HG02610 (cell line): ENCODE data around the gene TXLNB.

Experiments
- ATAC-seq: cut with Tn5 transposase; IDR thresholded peaks from one replicate; pipeline ENCODE4 v1.9.1; 2021; ENCODE audit warnings: mild to moderate bottlenecking, moderate library complexity; ENCODE audit not compliant: unreplicated experiment

Gene TXLNB

GRCh38 chr6:139275279-139276055, 16.3 kb downstream of the TXLNB start:
- no peak for ATAC-seq

- ATAC-seq: peak; percentile 93
Measured at GRCh38 chr6:139271056-139271455, 20.7 kb downstream of the TXLNB start.

DNA sequence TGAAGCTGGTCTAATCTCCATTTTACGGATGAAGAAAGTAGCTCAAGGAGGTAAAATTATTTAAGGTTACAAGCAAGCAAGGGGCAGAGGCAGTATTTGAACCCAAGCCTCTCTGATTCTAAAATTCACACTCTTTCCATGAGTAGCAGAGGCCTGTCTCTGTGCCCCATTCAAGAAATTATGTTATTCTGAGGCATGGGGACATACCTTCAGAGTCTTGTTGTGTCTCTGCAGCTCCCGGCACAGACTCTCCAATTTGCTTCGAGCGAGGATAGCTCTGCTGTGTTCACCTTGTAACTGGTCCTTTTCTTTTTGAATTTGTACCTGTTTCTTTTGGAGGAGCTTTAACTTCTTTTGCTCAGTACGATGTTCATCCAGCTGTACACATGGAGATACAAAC, 21.5 kb downstream of the TXLNB start:
- ATAC-seq: no peak

GRCh38 chr6:139265512-139266190, 26.1 kb downstream of the TXLNB start:
- ATAC-seq: no peak

- peak; percentile 96 for ATAC-seq
Measured at GRCh38 chr6:139262519-139263300, 29.1 kb downstream of the TXLNB start.

- no peak for ATAC-seq
Measured at GRCh38 chr6:139257821-139258398, 33.9 kb downstream of the TXLNB start.

DNA sequence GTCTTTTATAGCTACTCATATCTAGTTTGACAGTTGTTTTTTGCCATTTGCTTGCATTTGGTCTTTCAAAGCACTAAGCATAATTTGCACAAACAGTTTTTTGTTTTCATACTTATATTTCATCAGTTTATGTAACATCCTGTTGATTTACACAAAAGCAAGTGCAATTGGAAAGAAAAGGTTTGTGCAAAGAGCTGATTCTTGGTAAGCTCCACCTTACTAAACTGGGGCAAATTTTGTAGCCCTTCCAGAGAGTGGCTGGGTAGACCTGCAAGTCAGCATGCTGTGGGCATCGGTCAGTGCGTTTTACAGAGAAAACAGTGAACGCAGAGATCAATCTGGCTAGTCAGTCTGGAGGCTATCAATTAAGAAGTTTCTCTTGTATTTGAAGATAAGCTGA, 34.5 kb downstream of the TXLNB start:
- ATAC-seq: no peak

DNA sequence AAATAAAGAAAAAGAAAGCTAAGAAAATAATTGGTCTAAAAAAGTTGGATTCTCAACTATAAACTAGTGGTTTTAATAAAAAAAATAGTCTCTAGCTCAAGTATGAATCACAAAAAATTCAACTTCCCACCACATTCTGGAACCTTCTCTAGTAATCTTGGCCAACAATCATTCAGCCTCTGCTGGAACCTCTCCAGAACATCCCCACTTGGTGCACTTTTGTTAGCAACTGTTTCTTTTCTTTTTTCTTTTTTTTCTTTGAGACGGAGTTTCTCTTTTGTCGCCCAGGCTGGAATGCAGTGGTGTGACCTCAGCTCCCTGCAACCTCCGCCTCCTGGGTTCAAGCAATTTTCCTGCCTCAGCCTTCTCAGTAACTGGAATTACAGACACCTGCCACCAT, 35.7 kb downstream of the TXLNB start:
- ATAC-seq: no peak

DNA sequence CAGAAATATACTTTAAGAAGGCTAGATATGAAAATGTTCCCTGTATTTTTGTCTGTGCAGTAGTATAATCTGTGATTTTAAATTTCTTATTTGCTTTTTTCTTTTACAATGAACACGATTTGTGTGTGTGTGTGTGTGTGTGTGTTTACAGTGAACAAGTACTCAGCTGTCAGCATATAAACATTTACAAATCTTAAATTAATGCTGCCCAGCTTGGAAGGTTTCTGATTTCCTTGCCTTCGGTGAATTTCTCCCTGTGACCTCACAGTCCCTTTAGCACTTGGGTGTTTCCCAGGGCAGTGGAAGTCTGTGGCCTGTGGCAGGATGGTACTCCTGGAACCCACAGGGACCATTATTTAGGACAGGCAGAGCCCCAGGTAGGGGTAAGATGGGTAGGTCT, 37.6 kb downstream of the TXLNB start:
- ATAC-seq: no peak

- no peak for ATAC-seq
Measured at GRCh38 chr6:139253656-139254055, 38.1 kb downstream of the TXLNB start.

DNA sequence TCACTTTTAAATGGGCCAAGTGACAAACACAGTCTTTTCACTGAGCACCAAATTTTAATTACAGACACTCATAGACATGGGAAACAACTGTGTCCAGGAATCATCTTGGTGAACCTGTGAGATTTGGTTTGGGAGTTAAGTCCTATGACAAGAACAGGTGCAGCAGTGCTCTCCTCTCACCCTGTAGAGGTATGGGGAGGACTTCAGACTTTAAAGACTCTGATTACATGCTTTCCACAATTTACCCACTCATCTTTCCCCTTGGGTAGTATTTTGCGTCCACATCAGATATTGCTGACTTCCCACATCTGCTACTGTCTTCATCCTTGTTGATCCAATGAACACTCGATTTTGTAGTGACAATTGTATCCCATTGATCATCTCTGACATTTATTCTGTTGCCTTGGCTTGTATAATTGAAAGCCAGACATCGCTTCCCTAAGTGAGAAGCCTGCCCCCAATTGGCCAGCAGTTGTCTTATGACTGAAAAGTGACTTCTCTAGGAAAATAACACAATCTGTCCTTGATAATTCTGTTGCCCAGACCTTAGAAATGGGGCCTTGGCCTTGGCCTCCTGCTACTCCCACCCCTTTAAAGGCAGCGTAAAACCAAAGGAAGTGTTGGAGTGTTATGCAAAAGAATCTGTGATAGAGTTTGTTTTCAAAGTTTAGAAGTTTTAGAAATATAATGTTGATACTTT, 40.0 kb downstream of the TXLNB start:
- ATAC-seq: no peak

GRCh38 chr6:139251045-139251690, 40.6 kb downstream of the TXLNB start:
- ATAC-seq: peak; percentile 31

GRCh38 chr6:139250296-139251044, 41.3 kb downstream of the TXLNB start:
- peak; percentile 92 for ATAC-seq

GRCh38 chr6:139249395-139249794, 42.4 kb downstream of the TXLNB start:
- ATAC-seq: no peak

DNA sequence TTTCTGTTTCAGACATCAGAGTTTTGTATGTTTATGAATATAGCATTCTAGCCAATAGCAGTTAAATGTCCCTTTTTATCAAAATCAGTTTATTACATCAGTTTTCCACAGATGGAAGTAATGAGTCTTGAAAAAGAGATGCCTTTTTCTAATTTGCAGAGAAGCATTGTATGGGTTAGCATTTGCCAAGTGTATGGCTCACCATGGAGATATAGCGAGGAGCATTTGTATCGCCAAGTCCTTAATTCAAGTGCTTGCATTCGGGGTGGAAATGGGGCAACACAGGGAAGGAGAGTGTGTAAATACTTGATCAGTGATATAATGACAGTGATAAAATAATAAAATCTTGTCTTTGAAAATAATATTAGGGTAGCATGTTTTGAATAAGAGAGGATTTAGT, 42.9 kb downstream of the TXLNB start:
- ATAC-seq: no peak

DNA sequence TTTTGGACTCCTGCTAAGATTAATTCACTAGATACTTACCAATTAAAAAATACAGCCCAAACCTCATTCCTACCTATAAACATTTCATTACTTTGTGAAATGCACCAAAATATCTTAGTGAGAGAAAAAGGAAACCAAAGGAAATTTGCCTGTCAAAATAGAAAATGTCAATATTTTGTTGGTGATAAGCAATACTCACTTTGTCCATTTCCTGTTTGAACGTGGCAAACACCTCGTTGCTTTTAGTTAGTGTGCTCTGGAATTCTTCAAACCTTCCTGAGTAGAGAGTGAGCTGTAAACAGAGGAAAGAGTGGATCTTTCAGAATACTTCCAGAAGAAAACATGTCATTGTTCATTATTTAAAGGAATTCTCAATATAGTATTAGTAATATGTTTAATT, 44.2 kb downstream of the TXLNB start:
- ATAC-seq: no peak

GRCh38 chr6:139243536-139243935, 48.3 kb downstream of the TXLNB start:
- no peak for ATAC-seq

DNA sequence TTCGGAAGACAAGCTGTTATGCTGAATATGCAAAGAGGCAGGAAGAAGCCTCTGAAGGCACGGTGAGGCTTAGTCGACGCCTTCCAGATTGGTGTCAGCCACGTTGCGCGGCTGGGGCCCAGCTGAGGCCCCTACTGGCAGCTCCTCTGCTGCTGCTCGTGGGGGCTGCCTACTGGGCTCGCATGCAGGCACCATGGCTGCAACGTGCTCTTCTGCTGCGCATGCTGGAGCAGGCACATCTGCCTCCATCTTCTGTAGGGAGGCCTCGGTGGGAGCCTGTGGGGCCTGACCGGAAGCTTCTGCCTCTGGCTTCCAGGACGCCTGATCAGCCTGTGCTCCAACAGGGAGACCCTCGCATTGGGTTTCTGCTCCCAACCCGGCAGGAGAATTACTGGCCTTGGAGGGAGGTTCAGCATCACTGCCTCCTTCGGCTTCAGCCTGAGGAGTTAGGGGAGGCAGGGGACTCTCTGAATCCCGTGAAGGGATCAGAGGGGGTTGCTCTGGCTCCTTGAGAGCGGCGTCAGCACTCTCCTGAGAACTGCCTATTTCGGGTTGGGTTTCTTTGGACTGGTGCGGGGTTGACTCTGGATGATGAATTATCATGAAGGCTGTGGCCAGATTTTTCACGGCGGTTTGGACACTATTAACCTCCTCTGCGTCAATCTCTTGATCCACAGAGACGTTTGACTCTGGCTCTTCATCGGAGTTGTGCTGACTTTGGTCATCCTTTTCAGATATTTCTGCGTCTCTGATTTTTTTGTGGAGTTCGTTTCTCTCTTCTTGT, 49.1 kb downstream of the TXLNB start:
- no peak for ATAC-seq
